Rectal smooth muscle tissue (tissue), 1 donor: ENCODE measurements around the gene PPFIBP2.

Experiments used
- H3K27ac ChIP-seq: one replicate; pipeline ENCODE4 v1.7.0; 2013; ENCODE audit warnings: low read depth, low read length, inconsistent platforms
- H3K27me3 ChIP-seq: one replicate; pipeline ENCODE4 v1.7.0; 2013; ENCODE audit warnings: low read length; ENCODE audit not compliant: control insufficient read depth, insufficient read depth
- H3K36me3 ChIP-seq: one replicate; pipeline ENCODE4 v1.7.0; 2013; ENCODE audit warnings: low read length; ENCODE audit not compliant: control insufficient read depth, insufficient read depth
- H3K4me1 ChIP-seq: one replicate; pipeline ENCODE4 v1.7.0; 2013; ENCODE audit warnings: low read length; ENCODE audit not compliant: control insufficient read depth, insufficient read depth
- H3K4me3 ChIP-seq: one replicate; pipeline ENCODE4 v1.7.0; 2013; ENCODE audit warnings: low read length
- H3K9ac ChIP-seq: one replicate; pipeline ENCODE4 v1.7.0; 2013; ENCODE audit warnings: low read length

Gene PPFIBP2

DNA sequence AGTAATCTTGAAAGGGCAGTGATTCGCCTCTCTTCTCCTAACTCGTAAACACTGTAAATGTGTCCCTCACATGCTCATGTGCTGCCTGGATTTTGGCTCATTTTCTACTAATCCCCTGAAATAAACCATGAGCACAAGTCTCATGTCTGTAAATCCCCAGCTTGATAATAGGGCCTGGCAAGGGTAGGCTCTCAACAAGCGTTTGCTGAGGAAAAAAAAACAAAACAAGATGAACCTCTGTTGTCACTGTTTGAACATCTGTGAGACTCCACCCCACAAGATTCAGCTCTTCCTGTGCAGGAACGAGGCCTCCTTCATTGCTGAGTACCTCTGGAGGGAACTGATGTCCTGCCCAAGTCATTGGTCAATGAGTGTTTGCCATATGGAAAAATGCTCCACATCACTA is 164.0 kb downstream of the PPFIBP2 start:
- no peak overlapping the region for H3K9ac ChIP-seq
- H3K27ac ChIP-seq, result no peak overlapping the region
- H3K4me1 ChIP-seq, result no peaks in the 10 kb centered on the region
- no peaks in the 10 kb centered on the region for H3K27me3 ChIP-seq
- H3K36me3 ChIP-seq, result no peaks in the 10 kb centered on the region
- no peak overlapping the region for H3K4me3 ChIP-seq

DNA sequence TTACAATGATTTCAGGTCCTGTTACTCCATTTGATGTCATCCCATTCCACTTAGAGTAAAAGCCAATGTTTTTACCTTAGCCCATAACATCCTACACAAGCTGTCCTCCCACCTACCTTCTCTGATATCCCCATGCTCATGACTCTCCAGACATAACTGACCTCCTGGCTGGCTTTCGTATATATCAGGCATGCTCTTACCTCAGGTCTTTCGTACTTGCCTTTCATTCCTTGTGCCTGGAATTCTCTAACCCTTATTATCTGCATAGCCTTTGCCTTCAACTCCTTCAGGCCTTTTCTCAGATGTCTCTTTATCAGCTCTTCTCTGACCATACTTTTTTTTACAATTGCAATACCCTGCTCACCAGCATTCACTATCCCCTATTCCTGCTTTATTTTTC is 169.8 kb downstream of the PPFIBP2 start:
- no peak overlapping the region for H3K27ac ChIP-seq
- no peak overlapping the region for H3K9ac ChIP-seq
- no peaks in the 10 kb centered on the region for H3K4me1 ChIP-seq
- no peaks in the 10 kb centered on the region for H3K27me3 ChIP-seq
- no peaks in the 10 kb centered on the region for H3K36me3 ChIP-seq
- H3K4me3 ChIP-seq, result no peak overlapping the region

DNA sequence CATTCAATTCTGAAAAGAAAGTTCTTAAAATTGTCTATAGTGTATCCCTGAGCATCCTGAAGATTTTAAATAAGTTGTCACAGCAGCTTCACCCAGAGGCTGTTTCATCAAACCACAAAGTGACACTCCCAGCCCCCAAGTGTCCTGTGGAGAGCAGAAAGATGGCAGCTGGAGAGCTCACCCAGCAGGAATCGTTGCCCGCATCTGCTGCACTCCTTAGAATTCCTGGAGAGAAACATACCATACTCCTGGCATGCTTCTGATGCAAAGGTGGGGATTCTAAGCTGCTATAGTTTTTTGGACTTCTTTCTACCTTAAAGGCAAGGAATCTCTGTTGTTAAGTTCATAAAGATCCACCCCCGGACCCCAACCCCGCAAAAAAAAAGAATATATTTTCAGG is 173.0 kb downstream of the PPFIBP2 start:
- H3K9ac ChIP-seq, result no peak overlapping the region
- H3K36me3 ChIP-seq, result no peaks in the 10 kb centered on the region
- no peak overlapping the region for H3K4me3 ChIP-seq
- H3K27me3 ChIP-seq, result no peaks in the 10 kb centered on the region
- no peak overlapping the region for H3K27ac ChIP-seq
- H3K4me1 ChIP-seq, result no peaks in the 10 kb centered on the region

DNA sequence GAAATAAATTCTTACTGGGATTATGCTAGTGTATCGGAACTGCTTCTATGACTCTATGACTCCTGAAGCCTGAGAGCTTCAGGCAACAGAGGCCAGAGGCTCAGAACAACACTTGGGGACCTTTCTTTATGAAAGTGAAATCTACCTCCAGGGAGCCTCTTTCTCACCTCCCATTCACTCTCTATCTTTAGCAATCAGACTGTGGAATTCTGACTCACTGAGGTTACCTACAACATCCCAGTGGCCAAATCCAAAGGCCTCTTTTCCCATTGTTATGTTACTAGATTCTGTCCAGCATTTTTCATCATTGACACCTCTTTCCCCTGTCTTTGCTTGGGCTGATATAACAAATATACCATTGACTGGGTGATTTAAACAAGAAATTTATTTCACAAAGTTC is 173.6 kb downstream of the PPFIBP2 start:
- no peak overlapping the region for H3K4me3 ChIP-seq
- H3K27ac ChIP-seq, result no peak overlapping the region
- no peaks in the 10 kb centered on the region for H3K36me3 ChIP-seq
- no peaks in the 10 kb centered on the region for H3K27me3 ChIP-seq
- no peak overlapping the region for H3K9ac ChIP-seq
- H3K4me1 ChIP-seq, result no peaks in the 10 kb centered on the region

DNA sequence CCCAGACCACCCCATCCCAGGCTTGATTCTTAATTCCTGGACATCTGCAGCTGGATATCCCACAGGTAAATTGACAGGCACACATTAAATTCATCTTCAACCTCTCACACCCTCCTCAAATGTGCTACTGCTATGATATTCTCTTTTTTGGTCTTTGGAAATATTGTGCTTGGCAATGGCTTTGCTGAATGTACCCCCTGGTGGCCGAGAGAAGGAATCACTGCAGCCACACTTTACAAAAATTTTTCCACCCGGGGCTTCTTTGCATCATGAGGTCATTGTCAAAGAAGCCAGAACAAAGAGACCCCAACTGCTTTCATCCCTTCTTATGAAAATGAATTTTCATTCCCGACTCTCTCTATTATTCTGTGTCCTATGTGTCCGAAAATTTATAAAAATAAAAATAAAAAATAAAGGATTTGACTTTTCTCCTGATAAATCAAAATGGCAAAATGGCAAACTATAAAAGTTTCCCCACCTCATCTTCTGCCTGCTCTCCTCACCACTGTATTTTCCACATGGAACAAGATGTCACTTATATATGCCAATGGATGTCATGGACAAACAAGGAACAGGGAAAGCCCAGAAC is 174.5 kb downstream of the PPFIBP2 start:
- H3K9ac ChIP-seq, result no peak overlapping the region
- H3K36me3 ChIP-seq, result no peaks in the 10 kb centered on the region
- no peaks in the 10 kb centered on the region for H3K27me3 ChIP-seq
- H3K27ac ChIP-seq, result no peak overlapping the region
- H3K4me3 ChIP-seq, result no peak overlapping the region
- H3K4me1 ChIP-seq, result no peaks in the 10 kb centered on the region

DNA sequence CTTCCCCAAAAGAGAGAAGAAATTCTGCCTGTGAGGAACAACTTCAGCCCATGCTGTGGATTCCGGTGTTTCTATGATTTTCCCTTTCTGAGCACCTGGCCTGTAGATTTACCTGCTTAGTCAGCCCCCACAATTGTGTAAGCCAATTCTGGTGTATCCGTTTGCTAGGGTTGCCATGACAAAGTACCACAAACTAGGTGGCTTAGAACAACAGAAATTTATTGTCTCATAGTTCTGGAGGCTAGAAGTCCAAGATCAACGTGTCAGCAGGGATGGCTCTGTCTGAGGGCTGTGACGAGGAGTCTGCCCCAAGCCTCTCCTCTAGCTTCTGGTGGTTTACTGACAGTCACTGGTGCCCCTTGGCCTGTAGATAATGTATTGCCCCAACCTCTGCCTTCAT is 175.4 kb downstream of the PPFIBP2 start:
- Histone ChIP-seq H3K4me3 (no peak overlapping the region), H3K4me1 (no peaks in the 10 kb centered on the region), H3K27me3 (no peaks in the 10 kb centered on the region), H3K9ac (no peak overlapping the region), H3K27ac (no peak overlapping the region), H3K36me3 (no peaks in the 10 kb centered on the region)

DNA sequence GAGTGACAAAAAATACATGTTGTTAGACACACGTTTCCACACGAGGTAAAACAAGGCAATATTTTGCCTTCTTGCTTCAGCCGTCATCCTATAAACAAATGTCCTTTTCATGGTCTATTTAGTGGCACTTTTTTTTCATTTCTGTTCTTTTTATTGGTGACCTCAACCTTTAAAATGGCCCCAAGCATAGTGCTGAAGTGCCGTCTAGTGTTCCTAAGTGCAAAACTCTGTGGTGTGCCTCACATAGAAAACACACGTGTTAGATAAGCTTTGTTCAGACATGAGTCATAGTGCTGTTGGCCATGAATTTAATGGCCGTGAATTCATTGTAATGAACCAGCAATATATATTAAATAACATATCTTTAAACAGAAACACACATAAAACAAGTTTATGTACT is 176.8 kb downstream of the PPFIBP2 start:
- no peaks in the 10 kb centered on the region for H3K36me3 ChIP-seq
- H3K4me1 ChIP-seq, result no peaks in the 10 kb centered on the region
- H3K27ac ChIP-seq, result no peak overlapping the region
- H3K4me3 ChIP-seq, result no peak overlapping the region
- H3K9ac ChIP-seq, result no peak overlapping the region
- H3K27me3 ChIP-seq, result no peaks in the 10 kb centered on the region

DNA sequence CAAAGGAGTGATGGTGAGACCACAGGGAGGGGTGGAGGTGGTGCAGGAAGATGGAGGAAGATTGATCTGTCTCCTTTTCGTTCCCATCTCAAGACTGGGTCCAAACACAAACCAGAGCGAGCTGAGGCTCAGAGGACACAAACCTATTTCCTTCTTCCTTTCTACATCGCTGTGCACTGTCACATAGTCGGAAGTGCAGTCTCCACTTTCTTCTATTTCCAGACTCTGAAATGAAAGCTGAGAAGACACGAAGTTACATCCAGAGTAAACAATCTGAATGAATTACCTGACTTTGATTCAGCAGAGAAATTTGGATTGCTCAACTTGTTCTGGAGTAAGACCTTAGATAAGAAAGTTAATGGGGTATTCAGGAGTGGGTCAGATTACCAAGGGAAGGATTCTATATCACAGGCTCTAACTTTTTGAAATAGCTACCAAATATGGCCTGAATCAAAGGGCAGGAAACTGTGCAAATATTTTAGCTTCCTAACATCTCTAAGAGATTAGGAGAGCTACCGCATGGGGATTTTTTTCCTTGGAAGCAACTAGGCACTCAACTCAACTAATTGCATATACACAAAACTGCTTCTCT is 178.1 kb downstream of the PPFIBP2 start:
- no peak overlapping the region for H3K9ac ChIP-seq
- no peaks in the 10 kb centered on the region for H3K27me3 ChIP-seq
- no peak overlapping the region for H3K27ac ChIP-seq
- H3K4me3 ChIP-seq, result no peak overlapping the region
- no peaks in the 10 kb centered on the region for H3K36me3 ChIP-seq
- no peaks in the 10 kb centered on the region for H3K4me1 ChIP-seq

DNA sequence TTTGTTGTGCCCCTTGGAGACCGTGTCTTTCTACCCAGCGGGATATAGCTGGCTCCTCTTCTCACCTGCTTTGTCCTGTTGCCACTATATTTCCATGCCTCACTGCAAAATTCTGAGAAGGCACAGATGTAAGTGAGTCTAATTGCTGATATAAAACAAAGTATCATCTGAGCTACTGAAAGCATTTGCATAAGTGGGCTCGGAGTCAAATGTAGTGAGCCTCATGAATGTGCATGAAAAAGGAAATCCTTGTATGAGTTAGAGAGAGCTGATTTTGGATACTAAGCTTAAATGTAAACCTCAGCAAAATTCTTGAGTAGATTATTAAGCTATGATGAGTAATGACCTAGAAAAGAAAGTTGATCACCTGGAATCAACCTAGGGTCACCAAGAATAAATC is 178.6 kb downstream of the PPFIBP2 start:
- Histone ChIP-seq H3K27ac (no peak overlapping the region), H3K27me3 (no peaks in the 10 kb centered on the region), H3K36me3 (no peaks in the 10 kb centered on the region), H3K9ac (no peak overlapping the region), H3K4me1 (no peaks in the 10 kb centered on the region), H3K4me3 (no peak overlapping the region)

DNA sequence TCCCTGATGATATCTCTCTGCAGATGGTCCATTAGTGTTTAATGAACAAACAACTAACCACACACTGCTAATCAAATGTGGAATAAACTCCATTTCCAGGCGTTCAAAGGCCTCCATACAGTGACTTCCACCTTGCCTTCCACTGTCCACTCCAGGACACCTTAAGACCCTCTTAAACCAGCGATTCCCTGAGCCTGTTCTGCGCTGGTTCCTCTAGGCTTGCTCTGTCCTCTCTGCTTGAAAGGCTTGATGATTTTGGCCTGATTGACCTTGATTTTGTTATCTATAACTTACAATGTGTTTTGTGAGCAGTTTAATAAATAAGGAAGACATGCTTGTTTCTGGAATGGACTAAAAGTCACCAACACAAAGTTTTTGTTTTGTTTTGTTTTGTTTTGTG is 180.4 kb downstream of the PPFIBP2 start:
- Histone ChIP-seq H3K27ac (no peak overlapping the region), H3K4me3 (no peak overlapping the region), H3K27me3 (no peaks in the 10 kb centered on the region), H3K36me3 (no peaks in the 10 kb centered on the region), H3K9ac (no peak overlapping the region), H3K4me1 (no peaks in the 10 kb centered on the region)

DNA sequence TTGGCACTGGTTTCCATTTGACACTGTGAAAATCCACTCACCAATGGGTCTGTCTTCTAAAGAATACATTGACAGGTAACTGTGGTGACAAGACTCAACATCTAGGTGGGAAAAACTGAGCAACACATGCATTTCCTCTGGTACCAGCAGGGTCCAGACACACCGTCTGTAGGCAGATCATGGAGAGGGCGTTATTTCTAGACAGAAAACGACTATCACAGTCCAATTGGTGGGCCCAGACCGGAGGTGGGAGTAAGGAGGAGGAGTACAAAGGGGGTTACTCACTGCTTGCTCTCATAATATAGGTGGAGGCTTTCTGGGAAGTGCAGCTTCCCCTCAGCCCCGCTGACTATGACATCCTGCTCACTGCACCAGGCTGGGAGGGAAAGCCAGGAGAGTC is 182.6 kb downstream of the PPFIBP2 start:
- Histone ChIP-seq H3K27me3 (no peaks in the 10 kb centered on the region), H3K4me3 (no peak overlapping the region), H3K36me3 (no peaks in the 10 kb centered on the region), H3K9ac (no peak overlapping the region), H3K4me1 (no peaks in the 10 kb centered on the region), H3K27ac (no peak overlapping the region)
